ENCODE data around the gene PIK3CB. TPM values are rescaled to one million over a fixed set of nuclear protein-coding genes. Genes with fewer than 3 reads are reported as not detected.

The PIK3CB gene
- 18.8 and 38.2 TPM in 2 replicates for total RNA-seq

GRCh38 chr3:138834596-138835396 lies at the start of gene PIK3CB:
PIK3CB (minus strand) TSS chr3:138834928; CDS start chr3:138759343, 75,585 bp downstream.

GRCh38 chr3:138608322-138609135 lies 226.2 kb downstream of the PIK3CB start, which contains the start of gene FAIM:
FAIM (plus strand) TSS chr3:138608771; CDS start chr3:138619727, 10,956 bp downstream.

Other genes starting within 250 kb of the PIK3CB start
- 22.4 and 22.6 TPM in 2 replicates for gene CEP70, start 240.7 kb downstream of the PIK3CB start, total RNA-seq
- gene FAIM, start 226.2 kb downstream of the PIK3CB start, total RNA-seq, result 5.8 and 8.1 TPM in 2 replicates
- 0.68 and 1.1 TPM in 2 replicates for gene FOXL2, start 112.2 kb upstream of the PIK3CB start, total RNA-seq
- under 0.01 and 0.57 TPM in 2 replicates for gene FOXL2NB, start 112.3 kb upstream of the PIK3CB start, total RNA-seq
- gene PRR23A, start 171.3 kb upstream of the PIK3CB start, total RNA-seq, result not detected in 2 replicates
- gene PRR23B, start 186.0 kb upstream of the PIK3CB start, total RNA-seq, result not detected in 2 replicates
- gene PRR23C, start 210.0 kb upstream of the PIK3CB start, total RNA-seq, result not detected in 2 replicates